KMS-11 (cell line): ENCODE data around the gene ZSCAN2.
"Not testable (repeated sequence)": the region's sequence is repeated elsewhere in the genome, so short reads cannot be mapped to it uniquely, and the experiment has no call there.

Source experiments
- H2AFZ ChIP-seq: fragments of 200-600 bp; sonication (generic); 2 replicates; pipeline ENCODE4 v1.6.1; 2016; ENCODE audit warnings: antibody characterized with exemption, mixed run types, low read depth
- H3K27ac ChIP-seq: fragments of 200-600 bp; sonication (generic); 2 replicates; pipeline ENCODE4 v1.6.1; 2016; ENCODE audit warnings: mild to moderate bottlenecking, mixed run types
- H3K27me3 ChIP-seq: fragments of 200-600 bp; sonication (generic); 2 replicates; pipeline ENCODE4 v1.6.1; 2017; ENCODE audit warnings: mild to moderate bottlenecking, low read depth, mixed run types, moderate library complexity; ENCODE audit not compliant: insufficient read depth
- H3K36me3 ChIP-seq: fragments of 200-600 bp; sonication (generic); 2 replicates; pipeline ENCODE4 v1.6.1; 2017; ENCODE audit warnings: mild to moderate bottlenecking, mixed run types; ENCODE audit not compliant: insufficient read depth
- H3K4me1 ChIP-seq: fragments of 200-600 bp; sonication (generic); 2 replicates; pipeline ENCODE4 v1.6.1; 2016; ENCODE audit warnings: mild to moderate bottlenecking, low read depth, mixed run types; ENCODE audit not compliant: poor library complexity, severe bottlenecking
- H3K4me2 ChIP-seq: fragments of 200-600 bp; sonication (generic); 2 replicates; pipeline ENCODE4 v1.7.0; 2016; ENCODE audit warnings: mild to moderate bottlenecking, mixed run types
- H3K4me3 ChIP-seq: fragments of 200-600 bp; sonication (generic); IDR thresholded peaks from 2 replicates; pipeline ENCODE4 v1.6.1; 2017; ENCODE audit warnings: low read depth, low read length, mixed read lengths; ENCODE audit not compliant: insufficient read depth
- H3K79me2 ChIP-seq: fragments of 200-600 bp; sonication (generic); 2 replicates; pipeline ENCODE4 v1.6.1; 2016; ENCODE audit warnings: low read depth, mixed run types; ENCODE audit not compliant: insufficient read depth
- H3K9ac ChIP-seq: fragments of 200-600 bp; sonication (generic); 2 replicates; pipeline ENCODE4 v1.6.1; 2016; ENCODE audit warnings: mild to moderate bottlenecking, mixed run types
- H4K20me1 ChIP-seq: fragments of 200-600 bp; sonication (generic); 2 replicates; pipeline ENCODE4 v1.6.1; 2016; ENCODE audit warnings: mild to moderate bottlenecking, mixed run types; ENCODE audit not compliant: insufficient read depth
- TF ChIP-seq, protein P1 (sequence below): fragments of 200-600 bp; sonication (generic); conservative IDR thresholded peaks from 2 replicates; pipeline ENCODE4 v1.6.1; 2017; ENCODE audit warnings: low read depth, mild to moderate bottlenecking, antibody characterized with exemption, low read length, moderate library complexity, mixed read lengths

Gene ZSCAN2

DNA sequence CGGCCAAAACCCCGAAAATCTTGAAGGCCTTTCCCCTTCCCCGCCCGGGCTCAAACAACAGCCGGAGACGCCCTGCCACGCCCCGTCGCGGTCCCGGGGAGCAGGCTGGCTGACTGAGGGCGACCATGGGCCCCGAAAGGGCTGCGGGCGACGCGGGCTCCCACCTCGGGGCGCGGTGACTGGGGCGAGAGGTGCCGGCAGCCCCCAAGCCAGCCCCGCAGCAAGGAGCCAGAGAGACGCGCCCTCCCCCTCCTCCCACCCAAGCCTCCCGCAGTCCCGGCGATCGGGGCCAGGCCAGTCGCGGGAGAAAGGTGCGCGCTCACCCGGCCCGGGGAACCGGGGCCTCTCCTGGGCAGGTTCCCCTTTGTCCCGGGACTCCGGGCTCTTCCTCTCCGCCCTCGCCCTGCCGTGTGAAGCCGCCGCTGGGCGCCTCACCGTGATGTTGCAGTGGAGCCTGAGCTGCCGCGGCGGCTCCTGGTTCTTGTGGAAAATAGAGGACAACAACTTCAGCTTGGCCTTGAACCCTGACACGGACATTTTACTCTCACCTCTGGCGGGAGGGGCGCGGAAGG is 30.6 kb upstream of the ZSCAN2 start:
- H3K27ac ChIP-seq, result peak overlapping the region; percentile 76
- peak overlapping the region; percentile 85 for H2AFZ ChIP-seq

DNA sequence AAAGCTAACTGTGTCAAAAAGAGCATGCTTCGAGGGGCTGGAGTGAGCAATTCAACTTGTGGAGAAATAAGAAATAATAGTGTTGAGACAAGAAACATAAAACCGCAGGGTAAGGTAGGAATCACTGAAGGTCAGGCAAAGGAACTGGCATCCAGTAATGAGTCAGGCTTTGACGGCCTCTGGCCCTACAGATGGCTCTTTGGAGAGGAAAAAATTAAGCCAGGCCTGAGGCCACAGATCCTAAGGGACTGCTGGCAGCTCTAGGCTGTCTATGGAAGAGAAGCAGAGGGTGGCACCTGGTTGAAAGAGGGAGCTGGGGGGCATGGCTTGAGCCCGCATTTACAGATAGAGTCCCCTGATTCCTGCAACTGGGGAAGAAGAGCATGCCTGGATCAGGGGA is 28.6 kb upstream of the ZSCAN2 start:
- no peaks in the 10 kb centered on the region for H4K20me1 ChIP-seq
- H2AFZ ChIP-seq, result no peak overlapping the region
- H3K4me3 ChIP-seq, result no peak overlapping the region
- H3K27ac ChIP-seq, result no peak overlapping the region
- H3K4me2 ChIP-seq, result no peak overlapping the region
- H3K4me1 ChIP-seq, result peaks cover 21% of the 10 kb centered on the region
- TF ChIP-seq, protein P1, sequence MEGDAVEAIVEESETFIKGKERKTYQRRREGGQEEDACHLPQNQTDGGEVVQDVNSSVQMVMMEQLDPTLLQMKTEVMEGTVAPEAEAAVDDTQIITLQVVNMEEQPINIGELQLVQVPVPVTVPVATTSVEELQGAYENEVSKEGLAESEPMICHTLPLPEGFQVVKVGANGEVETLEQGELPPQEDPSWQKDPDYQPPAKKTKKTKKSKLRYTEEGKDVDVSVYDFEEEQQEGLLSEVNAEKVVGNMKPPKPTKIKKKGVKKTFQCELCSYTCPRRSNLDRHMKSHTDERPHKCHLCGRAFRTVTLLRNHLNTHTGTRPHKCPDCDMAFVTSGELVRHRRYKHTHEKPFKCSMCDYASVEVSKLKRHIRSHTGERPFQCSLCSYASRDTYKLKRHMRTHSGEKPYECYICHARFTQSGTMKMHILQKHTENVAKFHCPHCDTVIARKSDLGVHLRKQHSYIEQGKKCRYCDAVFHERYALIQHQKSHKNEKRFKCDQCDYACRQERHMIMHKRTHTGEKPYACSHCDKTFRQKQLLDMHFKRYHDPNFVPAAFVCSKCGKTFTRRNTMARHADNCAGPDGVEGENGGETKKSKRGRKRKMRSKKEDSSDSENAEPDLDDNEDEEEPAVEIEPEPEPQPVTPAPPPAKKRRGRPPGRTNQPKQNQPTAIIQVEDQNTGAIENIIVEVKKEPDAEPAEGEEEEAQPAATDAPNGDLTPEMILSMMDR, result no peak
- H3K9ac ChIP-seq, result no peak overlapping the region
- H3K79me2 ChIP-seq, result peaks cover 3% of the 10 kb centered on the region; the same call in 1 of the 2 replicates
- no peaks in the 10 kb centered on the region for H3K36me3 ChIP-seq
- H3K27me3 ChIP-seq, result no peaks in the 10 kb centered on the region

More for the DNA sequence above, 30.6 kb upstream of the ZSCAN2 start:
- Histone ChIP-seq H4K20me1 (no peaks in the 10 kb centered on the region), H3K4me3 (no peak overlapping the region), H3K36me3 (no peaks in the 10 kb centered on the region), H3K79me2 (peaks cover 5% of the 10 kb centered on the region; the same call in 1 of the 2 replicates), H3K9ac (peak overlapping the region; percentile 91), H3K27me3 (no peaks in the 10 kb centered on the region), H3K4me1 (peaks cover 23% of the 10 kb centered on the region), H3K4me2 (peak overlapping the region; percentile 64)
- TF ChIP-seq, protein P1, result no peak

DNA sequence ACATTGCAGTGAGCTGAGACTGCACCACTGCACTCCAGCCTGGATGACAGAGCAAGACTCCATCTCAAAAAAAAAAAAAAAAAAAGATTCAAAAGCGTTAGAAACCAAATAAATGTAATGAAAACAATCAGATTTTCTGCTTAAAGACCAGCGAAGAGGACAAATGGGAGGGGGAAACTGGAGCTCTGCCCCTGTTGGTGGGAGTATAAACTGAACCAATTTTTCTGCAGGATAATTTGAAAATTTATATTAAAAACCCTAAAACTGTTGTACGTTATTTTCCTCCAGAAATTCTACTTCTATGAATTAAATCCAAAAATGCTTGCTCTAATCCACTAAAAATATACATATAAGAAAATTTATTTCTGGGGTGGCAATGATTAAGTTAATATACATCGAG is 25.3 kb upstream of the ZSCAN2 start:
- TF ChIP-seq, protein P1, result no peak; the same call in 1 of the 2 replicates
- Histone ChIP-seq H2AFZ (no peak overlapping the region), H3K4me1 (peaks cover 6% of the 10 kb centered on the region), H3K4me3 (no peak overlapping the region), H3K27me3 (no peaks in the 10 kb centered on the region), H3K4me2 (no peak overlapping the region), H3K79me2 (no peaks in the 10 kb centered on the region), H3K27ac (no peak overlapping the region), H3K36me3 (no peaks in the 10 kb centered on the region), H4K20me1 (no peaks in the 10 kb centered on the region), H3K9ac (no peak overlapping the region)

DNA sequence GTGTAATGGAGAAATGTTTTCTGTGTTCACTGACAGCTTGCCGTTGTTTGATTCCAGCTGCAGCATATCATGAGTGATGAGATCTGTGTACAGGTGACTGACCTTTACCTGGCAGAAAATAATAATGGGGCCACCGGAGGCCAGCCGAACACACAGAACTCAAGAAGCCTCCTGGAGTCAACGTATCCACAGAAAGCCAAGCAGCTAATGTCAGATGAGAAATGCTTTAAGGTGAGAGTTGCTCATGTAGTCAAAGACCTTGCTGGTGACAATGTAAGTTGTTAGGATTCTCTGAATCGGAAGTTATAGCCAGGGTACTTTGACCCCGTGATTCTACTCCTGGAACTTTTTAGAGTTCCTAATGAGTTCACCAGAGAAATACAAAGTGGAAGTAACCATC is 22.9 kb upstream of the ZSCAN2 start:
- H3K27ac ChIP-seq, H3K4me1 ChIP-seq, H3K79me2 ChIP-seq, H3K36me3 ChIP-seq, H4K20me1 ChIP-seq, H3K4me3 ChIP-seq, H3K4me2 ChIP-seq, H3K9ac ChIP-seq, H2AFZ ChIP-seq, H3K27me3 ChIP-seq: not testable (repeated sequence)

DNA sequence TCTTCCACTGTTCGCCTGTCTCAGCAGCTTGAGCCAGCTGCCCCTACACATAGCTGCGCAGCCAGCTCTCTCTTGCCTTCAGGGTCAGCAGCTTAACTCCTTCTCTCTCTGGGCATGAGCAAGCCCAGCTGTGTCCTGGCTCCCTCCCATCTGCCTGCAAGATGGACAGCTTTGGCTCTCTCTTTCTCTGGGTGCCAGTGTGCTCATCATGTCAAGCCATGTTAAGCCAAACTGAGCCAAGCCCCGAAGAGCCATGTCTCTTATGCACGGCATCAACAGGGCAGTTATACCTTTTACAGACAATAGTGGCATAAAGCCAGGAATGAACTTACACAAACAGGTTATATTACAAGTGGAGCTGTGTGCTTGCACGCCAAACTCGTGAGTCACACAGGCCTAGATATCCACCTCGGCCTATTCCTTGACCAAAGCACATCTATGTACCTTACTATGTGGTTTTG is 21.5 kb upstream of the ZSCAN2 start:
- not testable (repeated sequence) for H4K20me1 ChIP-seq, H3K4me3 ChIP-seq, H2AFZ ChIP-seq, H3K4me1 ChIP-seq, H3K4me2 ChIP-seq, H3K79me2 ChIP-seq, H3K36me3 ChIP-seq, H3K27ac ChIP-seq, H3K9ac ChIP-seq, H3K27me3 ChIP-seq

DNA sequence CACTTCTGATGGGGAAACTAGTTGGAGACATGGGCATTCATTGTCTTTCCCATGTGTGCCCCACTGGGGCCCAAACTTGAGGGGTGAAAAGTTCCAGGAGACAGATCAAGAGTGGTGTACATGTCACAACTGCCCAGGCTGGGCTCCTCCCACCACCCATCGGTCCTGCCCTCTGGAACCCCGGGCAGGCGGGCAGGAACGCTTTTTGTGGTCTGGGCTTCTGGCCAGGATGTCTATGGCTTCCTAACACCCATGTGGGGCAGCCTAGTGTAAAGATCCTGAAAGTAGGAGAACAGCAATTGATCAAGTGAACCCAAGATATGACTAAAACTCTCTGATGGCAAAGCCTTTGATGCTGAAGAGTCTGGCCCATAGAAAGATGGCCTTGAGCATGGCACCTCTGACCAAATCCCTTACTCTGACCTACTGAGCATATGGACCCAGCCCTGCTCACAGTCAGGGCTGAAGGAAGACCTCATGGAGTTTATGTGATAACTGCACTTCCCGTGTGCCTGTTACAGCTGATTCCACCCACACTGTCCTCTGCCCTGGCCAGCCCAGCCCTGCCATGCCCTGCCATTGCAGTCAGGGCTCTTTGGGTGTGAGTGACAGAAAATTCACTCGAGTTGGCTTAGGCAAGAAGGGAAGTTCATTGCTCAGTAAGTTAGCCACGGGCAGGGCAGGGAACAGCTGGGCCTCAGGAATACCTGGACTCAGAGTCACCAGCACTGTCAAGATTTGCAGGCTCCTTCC is 19.0 kb upstream of the ZSCAN2 start:
- H3K4me2 ChIP-seq, H3K4me1 ChIP-seq, H3K36me3 ChIP-seq, H3K4me3 ChIP-seq, H3K27me3 ChIP-seq, H3K9ac ChIP-seq, H2AFZ ChIP-seq, H3K79me2 ChIP-seq, H3K27ac ChIP-seq, H4K20me1 ChIP-seq: not testable (repeated sequence)
